ENCODE measurements around the gene TIAM1. TPM values are rescaled to one million over a fixed set of nuclear protein-coding genes. Genes with fewer than 3 reads are reported as not detected.

TIAM1 gene
- total RNA-seq, 2 experiments from 2014 or later = 15.0 to 25.1 TPM

- H3K27ac ChIP-seq (ENCODE audit: low read depth, low read length, poor library complexity, severe bottlenecking) = no peak overlapping the region
- no TSS peak for BruUV-seq (replicated peaks)
- H3K4me1 ChIP-seq (ENCODE audit: insufficient read depth, low read length, poor library complexity, severe bottlenecking) = no peaks in the 10 kb centered on the region
- H2AFZ ChIP-seq (ENCODE audit: low read length) = no peak overlapping the region
- no peaks in the 10 kb centered on the region for H3K9me2 ChIP-seq (ENCODE audit: insufficient read depth, low read length)
- ChIA-PET CTCF (ENCODE audit: unreplicated experiment) (no interaction called here), POLR2A (interaction anchor here (1.2 kb wide), 1 partner anchor 89 kb away, joined by 3 read pairs; no protein-coding TSS in a partner anchor)
- no peaks in the 10 kb centered on the region for H4K20me1 ChIP-seq (ENCODE audit: insufficient read depth, low read length)
- no peak for DNase-seq (ENCODE audit: low spot score)
- no peak for TF ChIP-seq EZH2phosphoT487 (IDR thresholded peaks at IDR 0.05; ENCODE audit: borderline replicate concordance, low read depth, low read length)
- TF ChIP-seq, protein P1, sequence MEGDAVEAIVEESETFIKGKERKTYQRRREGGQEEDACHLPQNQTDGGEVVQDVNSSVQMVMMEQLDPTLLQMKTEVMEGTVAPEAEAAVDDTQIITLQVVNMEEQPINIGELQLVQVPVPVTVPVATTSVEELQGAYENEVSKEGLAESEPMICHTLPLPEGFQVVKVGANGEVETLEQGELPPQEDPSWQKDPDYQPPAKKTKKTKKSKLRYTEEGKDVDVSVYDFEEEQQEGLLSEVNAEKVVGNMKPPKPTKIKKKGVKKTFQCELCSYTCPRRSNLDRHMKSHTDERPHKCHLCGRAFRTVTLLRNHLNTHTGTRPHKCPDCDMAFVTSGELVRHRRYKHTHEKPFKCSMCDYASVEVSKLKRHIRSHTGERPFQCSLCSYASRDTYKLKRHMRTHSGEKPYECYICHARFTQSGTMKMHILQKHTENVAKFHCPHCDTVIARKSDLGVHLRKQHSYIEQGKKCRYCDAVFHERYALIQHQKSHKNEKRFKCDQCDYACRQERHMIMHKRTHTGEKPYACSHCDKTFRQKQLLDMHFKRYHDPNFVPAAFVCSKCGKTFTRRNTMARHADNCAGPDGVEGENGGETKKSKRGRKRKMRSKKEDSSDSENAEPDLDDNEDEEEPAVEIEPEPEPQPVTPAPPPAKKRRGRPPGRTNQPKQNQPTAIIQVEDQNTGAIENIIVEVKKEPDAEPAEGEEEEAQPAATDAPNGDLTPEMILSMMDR (conservative IDR thresholded peaks at IDR 0.05; ENCODE audit: low read length) = no peak
- H3K36me3 ChIP-seq (ENCODE audit: insufficient read depth, low read length) = no peaks in the 10 kb centered on the region
- no peak overlapping the region for H3K4me2 ChIP-seq (ENCODE audit: low read length)
- no peaks in the 10 kb centered on the region for H3K9me3 ChIP-seq (ENCODE audit: low read length)
- no peaks in the 10 kb centered on the region for H3K79me2 ChIP-seq (ENCODE audit: insufficient read depth, low read depth, low read length)
- intact Hi-C loops (cut with micrococcal nuclease; ENCODE audit: unreplicated experiment) = no loop called here
- no peak overlapping the region for H3K4me3 ChIP-seq (ENCODE audit: low read depth, low read length, poor library complexity, severe bottlenecking)
Observed at GRCh38 chr21:31310750-31311149, 33.3 kb downstream of the TIAM1 start.

GRCh38 chr21:31308584-31308983, 35.5 kb downstream of the TIAM1 start:
- ChIA-PET POLR2A (no interaction called here), CTCF (ENCODE audit: unreplicated experiment) (no interaction called here)
- H4K20me1 ChIP-seq (ENCODE audit: insufficient read depth, low read length) = no peaks in the 10 kb centered on the region
- no peak overlapping the region for H3K4me2 ChIP-seq (ENCODE audit: low read length)
- no peak overlapping the region for H3K4me3 ChIP-seq (ENCODE audit: low read depth, low read length, poor library complexity, severe bottlenecking)
- no peak overlapping the region for H2AFZ ChIP-seq (ENCODE audit: low read length)
- no peaks in the 10 kb centered on the region for H3K4me1 ChIP-seq (ENCODE audit: insufficient read depth, low read length, poor library complexity, severe bottlenecking)
- no peaks in the 10 kb centered on the region for H3K79me2 ChIP-seq (ENCODE audit: insufficient read depth, low read depth, low read length)
- H3K9me3 ChIP-seq (ENCODE audit: low read length) = no peaks in the 10 kb centered on the region
- TF ChIP-seq, protein P1 (conservative IDR thresholded peaks at IDR 0.05; ENCODE audit: low read length) = no peak
- TF ChIP-seq EZH2phosphoT487 (IDR thresholded peaks at IDR 0.05; ENCODE audit: borderline replicate concordance, low read depth, low read length) = no peak
- H3K9me2 ChIP-seq (ENCODE audit: insufficient read depth, low read length) = no peaks in the 10 kb centered on the region
- DNase-seq (ENCODE audit: low spot score) = no peak
- BruUV-seq (replicated peaks) = no TSS peak
- H3K36me3 ChIP-seq (ENCODE audit: insufficient read depth, low read length) = no peaks in the 10 kb centered on the region
- intact Hi-C loops (cut with micrococcal nuclease; ENCODE audit: unreplicated experiment) = no loop called here
- H3K27ac ChIP-seq (ENCODE audit: low read depth, low read length, poor library complexity, severe bottlenecking) = no peak overlapping the region

DNA sequence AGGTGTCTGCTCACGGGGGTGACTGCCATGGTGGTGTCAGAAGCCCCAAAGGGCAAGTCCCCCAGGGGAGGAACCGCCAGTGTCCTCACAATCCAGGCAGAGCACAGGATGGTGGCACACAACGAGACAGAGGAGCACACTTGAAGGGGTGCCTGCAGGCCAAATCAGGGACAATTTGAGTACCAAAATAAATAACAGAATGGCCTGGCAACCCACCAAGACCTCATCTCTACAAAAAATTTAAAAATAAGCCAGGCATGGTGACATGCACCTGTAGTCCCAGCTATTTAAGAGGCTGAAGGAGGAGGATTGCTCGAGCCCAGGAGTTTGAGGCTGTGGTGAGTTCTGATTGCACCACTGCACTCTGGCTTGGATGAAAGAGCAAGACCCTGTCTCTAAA, 38.2 kb downstream of the TIAM1 start:
- Histone ChIP-seq H3K4me3 (ENCODE audit: low read depth, low read length, poor library complexity, severe bottlenecking) (no peak overlapping the region), H3K9me3 (ENCODE audit: low read length) (no peaks in the 10 kb centered on the region), H3K79me2 (ENCODE audit: insufficient read depth, low read depth, low read length) (no peaks in the 10 kb centered on the region), H3K27ac (ENCODE audit: low read depth, low read length, poor library complexity, severe bottlenecking) (no peak overlapping the region), H3K36me3 (ENCODE audit: insufficient read depth, low read length) (no peaks in the 10 kb centered on the region), H3K9me2 (ENCODE audit: insufficient read depth, low read length) (no peaks in the 10 kb centered on the region), H4K20me1 (ENCODE audit: insufficient read depth, low read length) (no peaks in the 10 kb centered on the region), H3K4me2 (ENCODE audit: low read length) (no peak overlapping the region), H2AFZ (ENCODE audit: low read length) (no peak overlapping the region), H3K4me1 (ENCODE audit: insufficient read depth, low read length, poor library complexity, severe bottlenecking) (no peaks in the 10 kb centered on the region)
- no TSS peak for BruUV-seq (replicated peaks)
- TF ChIP-seq, protein P1 (conservative IDR thresholded peaks at IDR 0.05; ENCODE audit: low read length) = no peak
- TF ChIP-seq EZH2phosphoT487 (IDR thresholded peaks at IDR 0.05; ENCODE audit: borderline replicate concordance, low read depth, low read length) = no peak
- intact Hi-C loops (cut with micrococcal nuclease; ENCODE audit: unreplicated experiment) = no loop called here
- ChIA-PET CTCF (ENCODE audit: unreplicated experiment) (no interaction called here), POLR2A (interaction anchor here (0.5 kb wide), 1 partner anchor 971 kb away, joined by 3 read pairs; no protein-coding TSS in a partner anchor)
- DNase-seq (ENCODE audit: low spot score) = no peak
